GM19395 (cell line): ENCODE results near the gene SORT1.
A peak's percentile ranks its signal among the peaks of the same experiment; 100 is the strongest.

Experiments
- ATAC-seq: cut with Tn5 transposase; IDR thresholded peaks from one replicate; pipeline ENCODE4 v1.9.1; 2021; ENCODE audit warnings: mild to moderate bottlenecking, moderate library complexity; ENCODE audit not compliant: unreplicated experiment

Gene SORT1

GRCh38 chr1:109263597-109264378 is 133.9 kb downstream of the SORT1 start:
- ATAC-seq, result peak; percentile 67

GRCh38 chr1:109263234-109263596 is 134.5 kb downstream of the SORT1 start:
- ATAC-seq, result peak; percentile 22

DNA sequence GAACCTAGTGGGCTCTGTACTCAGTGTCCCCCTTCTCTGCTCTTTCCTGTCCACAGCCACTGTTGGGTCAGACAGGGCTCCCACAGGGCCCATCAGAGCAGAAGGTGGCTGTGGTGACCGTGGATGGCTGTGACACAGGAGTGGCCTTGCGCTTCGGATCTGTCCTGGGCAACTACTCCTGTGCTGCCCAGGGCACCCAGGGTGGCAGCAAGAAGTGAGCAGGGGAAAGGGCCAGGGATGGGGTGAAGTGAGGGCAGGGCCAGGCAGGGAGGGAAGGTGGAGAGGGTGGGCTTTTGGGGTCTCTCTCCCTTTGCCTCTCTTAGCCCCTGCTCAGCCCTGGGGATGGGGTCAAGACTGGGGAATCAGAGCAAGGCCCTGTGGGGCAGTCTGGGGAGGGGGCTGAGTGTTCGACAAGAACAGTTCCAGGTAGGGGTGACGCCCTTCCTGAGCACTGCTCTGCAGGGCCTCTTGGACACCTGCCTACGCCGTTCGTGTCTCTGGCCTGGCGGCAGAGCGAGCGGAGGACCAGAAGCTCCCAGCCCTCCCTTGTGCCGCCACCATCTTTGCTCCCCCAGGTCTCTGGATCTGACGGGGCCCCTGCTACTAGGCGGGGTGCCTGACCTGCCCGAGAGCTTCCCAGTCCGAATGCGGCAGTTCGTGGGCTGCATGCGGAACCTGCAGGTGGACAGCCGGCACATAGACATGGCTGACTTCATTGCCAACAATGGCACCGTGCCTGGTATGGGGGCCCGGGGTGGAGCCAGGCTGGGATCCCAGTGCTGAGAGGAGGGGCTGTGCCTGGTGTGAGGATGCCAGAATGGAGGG is 135.3 kb downstream of the SORT1 start:
- no peak for ATAC-seq

GRCh38 chr1:109261578-109261977 is 136.1 kb downstream of the SORT1 start:
- ATAC-seq, result no peak

- ATAC-seq, result no peak
These were observed 136.7 kb downstream of the SORT1 start for GRCh38 chr1:109261006-109261405.

- ATAC-seq, result no peak
These were observed 137.8 kb downstream of the SORT1 start for GRCh38 chr1:109259674-109260557.
